Keratinocyte (primary cell): Measurements from ENCODE around the gene MRPL45. TPM values are rescaled to one million over a fixed set of nuclear protein-coding genes. Genes with fewer than 3 reads are reported as not detected.

Experiments used
- DNase-seq: peaks from one replicate; pipeline ENCODE4 v3.0.0-alpha.2; 2011; ENCODE audit warnings: low read depth, missing footprints, low spot score
- FAIRE-seq: peaks from 2 replicates; lab custom pipeline; 2011; peaks lifted over from hg19 to GRCh38; lab: Jason Lieb, UNC
- H2AFZ ChIP-seq: 2 replicates; pipeline ENCODE4 v1.6.0; 2012; ENCODE audit warnings: low read length, control low read depth, inconsistent platforms; ENCODE audit not compliant: control insufficient read depth
- H3K27ac ChIP-seq: 2 replicates; pipeline ENCODE4 v1.5.1; 2011; ENCODE audit warnings: low read length; ENCODE audit not compliant: control insufficient read depth, insufficient read depth
- H3K27me3 ChIP-seq: 3 replicates; pipeline ENCODE4 v1.6.0; 2011; ENCODE audit warnings: low read length; ENCODE audit not compliant: control insufficient read depth, insufficient read depth; ENCODE audit errors: extremely low read depth
- H3K36me3 ChIP-seq, 2 experiments: 2 replicates in 1 of 2; 3 replicates in 1 of 2; pipeline ENCODE4 v1.5.1; 2011; ENCODE audit warnings: low read length in 2 of 2, mild to moderate bottlenecking in 1 of 2; ENCODE audit not compliant: control insufficient read depth in 2 of 2, insufficient read depth in 2 of 2; ENCODE audit errors: extremely low read depth in 1 of 2
- H3K4me1 ChIP-seq: 3 replicates; pipeline ENCODE4 v1.5.1; 2011; ENCODE audit warnings: low read length; ENCODE audit not compliant: control insufficient read depth, insufficient read depth; ENCODE audit errors: extremely low read depth
- H3K4me2 ChIP-seq: 3 replicates; pipeline ENCODE4 v1.6.0; 2011; ENCODE audit warnings: low read depth, low read length; ENCODE audit not compliant: control insufficient read depth, insufficient read depth; ENCODE audit errors: extremely low read depth
- H3K4me3 ChIP-seq, 3 experiments: fragments of 200-600 bp in 1 of 3; sonication (generic) in 1 of 3; 2 replicates in 2 of 3; 3 replicates in 1 of 3; pipeline ENCODE4 v1.5.1; 2011 to 2016; ENCODE audit warnings: low read length in 3 of 3, mild to moderate bottlenecking in 3 of 3, control low read depth in 2 of 3, inconsistent platforms in 1 of 3, low read depth in 1 of 3, mixed read lengths in 1 of 3, mixed run types in 1 of 3, moderate library complexity in 1 of 3; ENCODE audit not compliant: control insufficient read depth in 2 of 3, insufficient read depth in 2 of 3; ENCODE audit errors: extremely low read depth in 1 of 3
- H3K79me2 ChIP-seq: 2 replicates; pipeline ENCODE4 v1.6.0; 2012; ENCODE audit warnings: low read length; ENCODE audit not compliant: control insufficient read depth, insufficient read depth
- H3K9ac ChIP-seq: 3 replicates; pipeline ENCODE4 v1.6.0; 2011; ENCODE audit warnings: low read length; ENCODE audit not compliant: control insufficient read depth, insufficient read depth; ENCODE audit errors: extremely low read depth
- H3K9me1 ChIP-seq: 3 replicates; pipeline ENCODE4 v1.6.0; 2011; ENCODE audit warnings: low read length; ENCODE audit not compliant: control insufficient read depth, insufficient read depth; ENCODE audit errors: extremely low read depth
- H3K9me3 ChIP-seq: 2 replicates; pipeline ENCODE4 v1.5.1; 2012; ENCODE audit warnings: low read depth, low read length; ENCODE audit not compliant: control insufficient read depth
- H4K20me1 ChIP-seq: 3 replicates; pipeline ENCODE4 v1.6.0; 2011; ENCODE audit warnings: low read length; ENCODE audit not compliant: control insufficient read depth, insufficient read depth; ENCODE audit errors: extremely low read depth
- CTCF ChIP-seq, 3 experiments: IDR thresholded peaks in 1 of 3; conservative IDR thresholded peaks in 1 of 3; optimal IDR thresholded peaks in 1 of 3; 2 replicates in 2 of 3; 3 replicates in 1 of 3; pipeline versions ENCODE3 to v1.5.1; 2011; ENCODE audit warnings: low read length in 3 of 3, mild to moderate bottlenecking in 3 of 3, moderate library complexity in 2 of 3, control low read depth in 1 of 3, inconsistent platforms in 1 of 3; ENCODE audit not compliant: insufficient read depth in 2 of 3; ENCODE audit errors: extremely low read depth in 1 of 3
- EZH2 ChIP-seq: IDR thresholded peaks from one replicate; pipeline ENCODE4 v1.6.1; 2012; ENCODE audit warnings: inconsistent platforms, mild to moderate bottlenecking, low read length, moderate library complexity
- dilution Hi-C: fragments of 300-500 bp; cut with MboI; formaldehyde crosslinking; loops from one replicate; pipeline ENCODE4 v1.7.0; 2020; ENCODE audit warnings: low sequenced_read_pairs; ENCODE audit not compliant: extremely low pct_ligation_motif_present
- polyA plus RNA-seq, 5 experiments: library from polyadenylated mRNA; depleted of rRNA in 3 of 5; stranded (reverse) in 3 of 5; stranded (forward) in 1 of 5; unstranded in 1 of 5; fragments of >200 nt; gene quantifications; 1 replicate in 1 of 5; 2 replicates in 3 of 5; 3 replicates in 1 of 5; pipeline versions ENCODE4 v1.2.1 to v1.2.3, GENCODE V29; 2011 to 2012; ENCODE audit warnings: missing spikeins in 2 of 5, low read depth in 1 of 5, low replicate concordance in 1 of 5

Gene MRPL45
- polyA plus RNA-seq, 1 donor (not counting 4 experiments of a cell fraction or from before 2014, with no cell fraction given) = 64.9 TPM

GRCh38 chr17:38355251-38355650 lies 58.3 kb downstream of the MRPL45 start:
- dilution Hi-C loops = no loop called here
- H3K9me3 ChIP-seq = no peaks in the 10 kb centered on the region
- no peak overlapping the region for H3K4me3 ChIP-seq
- H3K4me1 ChIP-seq = peaks cover 16% of the 10 kb centered on the region
- H3K4me2 ChIP-seq = no peak overlapping the region
- no peaks in the 10 kb centered on the region for H3K9me1 ChIP-seq
- H2AFZ ChIP-seq = no peak overlapping the region
- FAIRE-seq (no peak), DNase-seq (no peak)
- no peaks in the 10 kb centered on the region for H4K20me1 ChIP-seq
- H3K36me3 ChIP-seq = peaks cover 0 to 2% of the 10 kb centered on the region in 2 experiments
- H3K27me3 ChIP-seq = no peaks in the 10 kb centered on the region
- TF ChIP-seq EZH2 (no peak), CTCF (optimal IDR thresholded peaks at IDR 0.05 in 1 of 3, IDR thresholded peaks at IDR 0.05 in 1 of 3, conservative IDR thresholded peaks at IDR 0.05 in 1 of 3; ENCODE audit: extremely low read depth in 1 of 3, insufficient read depth in 2 of 3, low read length in 3 of 3) (no peak)
- peaks cover 15% of the 10 kb centered on the region for H3K79me2 ChIP-seq
- H3K27ac ChIP-seq = no peak overlapping the region
- H3K9ac ChIP-seq = no peak overlapping the region

GRCh38 chr17:38357486-38358123 lies 60.6 kb downstream of the MRPL45 start:
- TF ChIP-seq CTCF (optimal IDR thresholded peaks at IDR 0.05 in 1 of 3, IDR thresholded peaks at IDR 0.05 in 1 of 3, conservative IDR thresholded peaks at IDR 0.05 in 1 of 3; ENCODE audit: extremely low read depth in 1 of 3, insufficient read depth in 2 of 3, low read length in 3 of 3) = no peak
- TF ChIP-seq EZH2 = no peak
- Histone ChIP-seq H3K4me2 (no peak overlapping the region), H3K4me3 (no peak overlapping the region), H3K79me2 (peaks cover 15% of the 10 kb centered on the region), H3K27me3 (no peaks in the 10 kb centered on the region), H3K9me3 (no peaks in the 10 kb centered on the region), H4K20me1 (peaks cover 3% of the 10 kb centered on the region), H3K9me1 (no peaks in the 10 kb centered on the region), H3K9ac (no peak overlapping the region), H3K36me3 (peaks cover 0 to 2% of the 10 kb centered on the region in 2 experiments), H3K4me1 (peaks cover 23% of the 10 kb centered on the region), H3K27ac (no peak overlapping the region), H2AFZ (no peak overlapping the region)
- FAIRE-seq (no peak), DNase-seq (no peak)
- dilution Hi-C loops = no loop called here
